DND-41 (cell line): ENCODE data around the gene SMIM14.

Experiments used
- EZH2 ChIP-seq: IDR thresholded peaks from 3 replicates; pipeline ENCODE4 v1.6.1; 2012; ENCODE audit warnings: borderline replicate concordance, low read depth, mild to moderate bottlenecking, moderate library complexity, low read length, inconsistent platforms; ENCODE audit not compliant: severe bottlenecking
- TF ChIP-seq, protein P1 (sequence below): IDR thresholded peaks from 2 replicates; pipeline ENCODE4 v1.5.1; 2012; ENCODE audit warnings: borderline replicate concordance, low read length, moderate library complexity, mild to moderate bottlenecking; ENCODE audit not compliant: poor library complexity, severe bottlenecking; ENCODE audit errors: extremely low read depth

- TF ChIP-seq, protein P1, sequence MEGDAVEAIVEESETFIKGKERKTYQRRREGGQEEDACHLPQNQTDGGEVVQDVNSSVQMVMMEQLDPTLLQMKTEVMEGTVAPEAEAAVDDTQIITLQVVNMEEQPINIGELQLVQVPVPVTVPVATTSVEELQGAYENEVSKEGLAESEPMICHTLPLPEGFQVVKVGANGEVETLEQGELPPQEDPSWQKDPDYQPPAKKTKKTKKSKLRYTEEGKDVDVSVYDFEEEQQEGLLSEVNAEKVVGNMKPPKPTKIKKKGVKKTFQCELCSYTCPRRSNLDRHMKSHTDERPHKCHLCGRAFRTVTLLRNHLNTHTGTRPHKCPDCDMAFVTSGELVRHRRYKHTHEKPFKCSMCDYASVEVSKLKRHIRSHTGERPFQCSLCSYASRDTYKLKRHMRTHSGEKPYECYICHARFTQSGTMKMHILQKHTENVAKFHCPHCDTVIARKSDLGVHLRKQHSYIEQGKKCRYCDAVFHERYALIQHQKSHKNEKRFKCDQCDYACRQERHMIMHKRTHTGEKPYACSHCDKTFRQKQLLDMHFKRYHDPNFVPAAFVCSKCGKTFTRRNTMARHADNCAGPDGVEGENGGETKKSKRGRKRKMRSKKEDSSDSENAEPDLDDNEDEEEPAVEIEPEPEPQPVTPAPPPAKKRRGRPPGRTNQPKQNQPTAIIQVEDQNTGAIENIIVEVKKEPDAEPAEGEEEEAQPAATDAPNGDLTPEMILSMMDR = no peak
- TF ChIP-seq EZH2 = no peak
Measured at GRCh38 chr4:39516407-39516966, 122.2 kb downstream of the SMIM14 start.
